ENCODE data around the gene GCNT1.

Gene GCNT1

DNA sequence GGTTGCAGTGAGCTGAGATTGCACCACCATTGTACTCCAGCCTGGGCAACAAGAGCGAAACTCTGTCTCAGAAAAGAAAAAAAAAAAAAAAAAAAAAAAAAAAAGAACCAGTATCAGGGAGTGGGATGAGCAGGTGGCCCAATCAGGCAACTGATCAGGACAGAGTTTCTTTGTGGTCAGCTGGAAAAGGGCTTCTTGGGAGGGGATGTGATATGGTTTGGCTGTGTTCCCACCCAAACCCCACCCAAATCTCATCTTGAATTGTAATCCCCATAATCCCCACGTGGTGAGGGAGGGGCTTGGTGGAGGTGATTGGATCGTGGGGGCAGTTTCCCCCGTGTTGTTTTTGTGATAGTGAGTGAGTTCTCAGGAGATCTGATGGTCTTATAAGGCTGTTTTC is 4.7 kb upstream of the GCNT1 start:
- peaks cover 13% of the 10 kb centered on the region for H3F3A ChIP-seq (ENCODE audit: low read depth)
- H3K4me2 ChIP-seq (ENCODE audit: low read depth, low read length, poor library complexity, severe bottlenecking): no peak overlapping the region
- TF ChIP-seq EZH2phosphoT487 (IDR thresholded peaks at IDR 0.05; ENCODE audit: borderline replicate concordance): no peak
- TF ChIP-seq, protein P1, sequence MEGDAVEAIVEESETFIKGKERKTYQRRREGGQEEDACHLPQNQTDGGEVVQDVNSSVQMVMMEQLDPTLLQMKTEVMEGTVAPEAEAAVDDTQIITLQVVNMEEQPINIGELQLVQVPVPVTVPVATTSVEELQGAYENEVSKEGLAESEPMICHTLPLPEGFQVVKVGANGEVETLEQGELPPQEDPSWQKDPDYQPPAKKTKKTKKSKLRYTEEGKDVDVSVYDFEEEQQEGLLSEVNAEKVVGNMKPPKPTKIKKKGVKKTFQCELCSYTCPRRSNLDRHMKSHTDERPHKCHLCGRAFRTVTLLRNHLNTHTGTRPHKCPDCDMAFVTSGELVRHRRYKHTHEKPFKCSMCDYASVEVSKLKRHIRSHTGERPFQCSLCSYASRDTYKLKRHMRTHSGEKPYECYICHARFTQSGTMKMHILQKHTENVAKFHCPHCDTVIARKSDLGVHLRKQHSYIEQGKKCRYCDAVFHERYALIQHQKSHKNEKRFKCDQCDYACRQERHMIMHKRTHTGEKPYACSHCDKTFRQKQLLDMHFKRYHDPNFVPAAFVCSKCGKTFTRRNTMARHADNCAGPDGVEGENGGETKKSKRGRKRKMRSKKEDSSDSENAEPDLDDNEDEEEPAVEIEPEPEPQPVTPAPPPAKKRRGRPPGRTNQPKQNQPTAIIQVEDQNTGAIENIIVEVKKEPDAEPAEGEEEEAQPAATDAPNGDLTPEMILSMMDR (conservative IDR thresholded peaks at IDR 0.05; ENCODE audit: low read length): no peak
- no peaks in the 10 kb centered on the region for H3K36me3 ChIP-seq (ENCODE audit: insufficient read depth, low read length)
- no peaks in the 10 kb centered on the region for H3K27me3 ChIP-seq (ENCODE audit: insufficient read depth, low read length, poor library complexity, severe bottlenecking)
- H3K79me2 ChIP-seq (ENCODE audit: insufficient read depth, low read length): peaks cover 9% of the 10 kb centered on the region
- H3K4me1 ChIP-seq (ENCODE audit: insufficient read depth, low read length, poor library complexity, severe bottlenecking): peaks cover 48% of the 10 kb centered on the region
- no peak overlapping the region for H3K4me3 ChIP-seq (ENCODE audit: low read length, poor library complexity, severe bottlenecking)
- no peaks in the 10 kb centered on the region for H3K9me2 ChIP-seq (replicated peaks; ENCODE audit: low read depth, low read length)
- no peak overlapping the region for H2AFZ ChIP-seq (ENCODE audit: low read length)
- H3K9me3 ChIP-seq (ENCODE audit: insufficient read depth, low read depth, low read length): no peaks in the 10 kb centered on the region; the same call in 1 of the 2 replicates
- no peak overlapping the region for H3K9ac ChIP-seq (ENCODE audit: low read depth, low read length, poor library complexity, severe bottlenecking)
- H4K20me1 ChIP-seq (ENCODE audit: insufficient read depth, low read length, poor library complexity, severe bottlenecking): peaks cover 2% of the 10 kb centered on the region

DNA sequence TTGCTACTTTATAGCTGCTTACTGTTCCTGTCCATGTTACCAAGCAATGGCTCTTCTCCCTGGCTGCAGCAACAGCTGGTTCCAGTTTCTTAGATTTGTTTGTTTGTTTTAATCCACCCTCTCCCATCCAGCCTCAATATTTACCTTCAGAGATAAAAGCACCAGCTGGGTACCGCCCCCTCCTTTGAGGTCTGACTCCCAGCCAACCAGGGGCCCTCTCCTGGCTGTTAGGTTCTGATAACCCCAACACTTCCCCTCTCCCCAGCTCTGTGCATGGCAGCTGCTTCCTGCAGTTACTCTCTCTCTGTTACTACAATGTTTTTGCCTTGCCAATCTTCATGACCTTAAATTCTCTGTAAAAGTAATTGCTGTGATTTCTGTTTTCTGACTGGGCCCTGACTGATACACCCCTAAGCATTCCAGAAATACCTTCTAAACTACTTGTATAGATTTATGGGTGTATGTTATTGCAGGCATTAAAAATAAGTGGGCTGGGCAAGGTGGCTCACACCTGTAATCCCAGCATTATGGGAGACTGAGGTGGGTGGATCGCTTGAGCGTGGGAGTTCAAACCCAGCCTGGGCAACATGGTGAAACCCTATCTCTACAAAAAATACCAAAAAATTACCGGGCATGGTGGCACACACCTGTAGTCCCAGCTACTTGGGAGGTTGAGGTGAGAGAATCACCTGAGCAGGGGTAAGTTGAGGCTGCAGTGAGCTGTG is 2.6 kb upstream of the GCNT1 start:
- Histone ChIP-seq H3F3A (ENCODE audit: low read depth) (peaks cover 13% of the 10 kb centered on the region), H3K9me2 (replicated peaks; ENCODE audit: low read depth, low read length) (no peaks in the 10 kb centered on the region), H3K27me3 (ENCODE audit: insufficient read depth, low read length, poor library complexity, severe bottlenecking) (no peaks in the 10 kb centered on the region), H3K4me1 (ENCODE audit: insufficient read depth, low read length, poor library complexity, severe bottlenecking) (peaks cover 40% of the 10 kb centered on the region), H4K20me1 (ENCODE audit: insufficient read depth, low read length, poor library complexity, severe bottlenecking) (peaks cover 22% of the 10 kb centered on the region), H3K4me2 (ENCODE audit: low read depth, low read length, poor library complexity, severe bottlenecking) (peak overlapping the region; percentile 83), H3K36me3 (ENCODE audit: insufficient read depth, low read length) (no peaks in the 10 kb centered on the region), H2AFZ (ENCODE audit: low read length) (no peak overlapping the region), H3K4me3 (ENCODE audit: low read length, poor library complexity, severe bottlenecking) (peak overlapping the region; percentile 52), H3K9me3 (ENCODE audit: insufficient read depth, low read depth, low read length) (no peaks in the 10 kb centered on the region; the same call in 1 of the 2 replicates), H3K79me2 (ENCODE audit: insufficient read depth, low read length) (peaks cover 29% of the 10 kb centered on the region), H3K9ac (ENCODE audit: low read depth, low read length, poor library complexity, severe bottlenecking) (peak overlapping the region; percentile 41)
- no peak; the same call in 1 of the 2 replicates for TF ChIP-seq EZH2phosphoT487 (IDR thresholded peaks at IDR 0.05; ENCODE audit: borderline replicate concordance)
- TF ChIP-seq, protein P1 (conservative IDR thresholded peaks at IDR 0.05; ENCODE audit: low read length): no peak

DNA sequence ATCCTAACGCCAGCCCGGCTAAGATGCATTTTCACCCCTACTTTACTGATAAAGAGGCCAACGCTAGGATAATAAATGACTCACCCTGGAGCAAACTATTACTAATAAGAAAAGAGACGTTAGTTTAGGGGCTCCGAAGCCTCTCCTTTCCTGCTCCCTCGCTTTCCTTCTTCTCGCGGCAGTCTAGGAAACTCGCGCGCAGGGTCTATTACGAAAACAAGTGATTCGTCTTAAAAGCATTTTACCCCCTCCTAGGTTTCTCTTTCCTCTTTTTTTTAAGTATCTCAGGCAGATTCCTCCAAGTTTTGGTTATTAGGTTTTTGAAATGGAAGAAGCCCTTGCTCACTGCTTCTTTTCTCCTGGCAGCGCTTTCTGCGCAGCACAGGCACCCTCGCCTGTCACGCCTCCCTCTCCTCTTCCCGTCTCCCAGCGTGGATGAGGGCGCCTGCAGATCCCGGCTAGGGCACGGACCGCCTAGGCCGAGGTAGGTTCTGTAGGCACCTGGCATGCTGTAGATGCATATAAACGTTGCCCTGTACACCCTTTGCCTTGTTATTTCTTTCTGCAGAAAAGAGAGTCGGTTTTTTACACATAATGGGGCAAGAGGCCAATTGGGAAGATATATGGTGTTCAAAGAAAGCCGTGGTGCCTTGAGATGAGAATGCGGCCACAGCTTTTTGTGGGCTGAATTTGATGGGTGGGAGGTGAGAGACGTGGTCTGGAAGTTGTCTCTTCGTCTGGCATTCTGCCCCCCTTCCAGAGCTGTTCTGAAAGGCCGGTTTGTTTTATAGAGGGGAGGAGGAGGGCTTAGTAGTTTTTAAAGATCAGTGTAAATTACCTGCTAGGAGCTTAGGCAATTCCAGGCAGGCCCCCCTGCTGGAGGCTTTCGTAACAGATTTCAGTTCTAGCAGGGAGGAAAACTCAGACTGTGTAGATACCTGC is 983 bp downstream of the GCNT1 start:
- Histone ChIP-seq H3K4me3 (ENCODE audit: low read length, poor library complexity, severe bottlenecking) (peak overlapping the region; percentile 93), H3K9me2 (replicated peaks; ENCODE audit: low read depth, low read length) (no peaks in the 10 kb centered on the region), H3F3A (ENCODE audit: low read depth) (peaks cover 13% of the 10 kb centered on the region), H3K27me3 (ENCODE audit: insufficient read depth, low read length, poor library complexity, severe bottlenecking) (no peaks in the 10 kb centered on the region), H3K9ac (ENCODE audit: low read depth, low read length, poor library complexity, severe bottlenecking) (peak overlapping the region; percentile 96), H3K79me2 (ENCODE audit: insufficient read depth, low read length) (peaks cover 65% of the 10 kb centered on the region), H2AFZ (ENCODE audit: low read length) (no peak overlapping the region), H3K4me2 (ENCODE audit: low read depth, low read length, poor library complexity, severe bottlenecking) (peak overlapping the region; percentile 88), H3K4me1 (ENCODE audit: insufficient read depth, low read length, poor library complexity, severe bottlenecking) (peaks cover 64% of the 10 kb centered on the region), H3K36me3 (ENCODE audit: insufficient read depth, low read length) (peaks cover 12% of the 10 kb centered on the region), H3K9me3 (ENCODE audit: insufficient read depth, low read depth, low read length) (no peaks in the 10 kb centered on the region), H4K20me1 (ENCODE audit: insufficient read depth, low read length, poor library complexity, severe bottlenecking) (peaks cover 56% of the 10 kb centered on the region)
- TF ChIP-seq EZH2phosphoT487 (IDR thresholded peaks at IDR 0.05; ENCODE audit: borderline replicate concordance): no peak
- TF ChIP-seq, protein P1 (conservative IDR thresholded peaks at IDR 0.05; ENCODE audit: low read length): peak; percentile 64
